Hepatocyte (in vitro differentiated cells): ENCODE results near the gene PRKACB. TPM values are rescaled to one million over a fixed set of nuclear protein-coding genes. Genes with fewer than 3 reads are reported as not detected.
A peak's percentile ranks its signal among the peaks of the same experiment; 100 is the strongest.

Experiments used
- DNase-seq: peaks from one replicate; pipeline ENCODE4 v3.0.0-alpha.2; 2016; ENCODE audit warnings: low spot score
- H2AFZ ChIP-seq: fragments of 200-600 bp; sonication (generic); 2 replicates; pipeline ENCODE4 v1.6.0; 2016; ENCODE audit warnings: antibody characterized with exemption, mild to moderate bottlenecking
- H3K27ac ChIP-seq: fragments of 200-600 bp; sonication (generic); 2 replicates; pipeline ENCODE4 v1.5.1; 2016; ENCODE audit warnings: mild to moderate bottlenecking
- H3K27me3 ChIP-seq: fragments of 200-600 bp; sonication (generic); 2 replicates; pipeline ENCODE4 v1.6.1; 2016
- H3K36me3 ChIP-seq: fragments of 200-600 bp; sonication (generic); replicated peaks from 2 replicates; pipeline ENCODE4 v1.5.1; 2016; ENCODE audit warnings: low read depth; ENCODE audit not compliant: insufficient read depth
- H3K4me1 ChIP-seq: fragments of 200-600 bp; sonication (generic); 2 replicates; pipeline ENCODE4 v1.5.1; 2016; ENCODE audit warnings: mild to moderate bottlenecking, moderate library complexity; ENCODE audit not compliant: insufficient read depth
- H3K4me2 ChIP-seq: fragments of 200-600 bp; sonication (generic); 2 replicates; pipeline ENCODE4 v1.6.0; 2016
- H3K4me3 ChIP-seq: fragments of 200-600 bp; sonication (generic); 2 replicates; pipeline ENCODE4 v1.5.1; 2016; ENCODE audit warnings: mild to moderate bottlenecking
- H3K79me2 ChIP-seq: fragments of 200-600 bp; sonication (generic); 2 replicates; pipeline ENCODE4 v1.6.0; 2017; ENCODE audit warnings: mild to moderate bottlenecking
- H3K9me2 ChIP-seq: fragments of 200-600 bp; sonication (generic); replicated peaks from 2 replicates; pipeline ENCODE4 v1.6.0; 2017; ENCODE audit warnings: mild to moderate bottlenecking; ENCODE audit not compliant: insufficient read depth
- H3K9me3 ChIP-seq: fragments of 200-600 bp; sonication (generic); 2 replicates; pipeline ENCODE4 v1.5.1; 2016; ENCODE audit warnings: low read depth, mild to moderate bottlenecking
- H4K20me1 ChIP-seq: fragments of 200-600 bp; sonication (generic); 2 replicates; pipeline ENCODE4 v1.6.0; 2016; ENCODE audit warnings: mild to moderate bottlenecking; ENCODE audit not compliant: insufficient read depth, poor library complexity, severe bottlenecking
- CTCF ChIP-seq: fragments of 200-600 bp; sonication (generic); IDR thresholded peaks from 2 replicates; pipeline ENCODE4 v1.5.1; 2016; ENCODE audit warnings: antibody characterized with exemption, mild to moderate bottlenecking; ENCODE audit not compliant: poor library complexity
- EZH2 ChIP-seq: fragments of 200-600 bp; sonication (generic); IDR thresholded peaks from 2 replicates; pipeline ENCODE4 v1.6.1; 2016; ENCODE audit warnings: antibody characterized with exemption, mild to moderate bottlenecking, borderline replicate concordance
- EZH2phosphoT487 ChIP-seq: fragments of 200-600 bp; sonication (generic); IDR thresholded peaks from one replicate; pipeline ENCODE4 v1.6.1; 2018; ENCODE audit warnings: antibody characterized with exemption, mild to moderate bottlenecking, low read depth, moderate library complexity; ENCODE audit not compliant: unreplicated experiment, severe bottlenecking
- WGBS: methylation state at CpG from one replicate; pipeline ENCODE4 v1.1.6; 2016; ENCODE audit warnings: low lambda C conversion rate; ENCODE audit errors: missing lambda C conversion rate; 5-methylcytosine and 5-hydroxymethylcytosine counted together
- polyA plus RNA-seq: library from polyadenylated mRNA; unstranded; fragments of >200 nt; fragmentation: Nextera tagmentation; extraction: Ambion mirVana; gene quantifications from 2 replicates; pipeline ENCODE4 v1.2.1, GENCODE V29; 2016
- total RNA-seq: library from RNA; depleted of rRNA; stranded (reverse); fragments of >200 nt; gene quantifications from 2 replicates; pipeline ENCODE4 v1.2.3, GENCODE V29; 2014

The PRKACB gene
- total and polyA plus RNA-seq, 2 experiments from 2014 or later, result 14.0 to 29.5 TPM

- Histone ChIP-seq H3K4me1 (no peaks in the 10 kb centered on the region), H3K9me3 (no peaks in the 10 kb centered on the region), H3K27ac (no peak overlapping the region), H3K4me2 (no peak overlapping the region), H3K9me2 (no peaks in the 10 kb centered on the region), H3K27me3 (no peaks in the 10 kb centered on the region), H2AFZ (no peak overlapping the region), H3K36me3 (no peaks in the 10 kb centered on the region), H3K4me3 (no peak overlapping the region), H3K79me2 (no peaks in the 10 kb centered on the region), H4K20me1 (no peaks in the 10 kb centered on the region)
- peak; percentile 28 for DNase-seq
- TF ChIP-seq EZH2, result no peak
- no peak for TF ChIP-seq EZH2phosphoT487
- no peak for TF ChIP-seq CTCF
- 63% methylated on average over 4 of the region's 4 CpGs for WGBS
Measured at GRCh38 chr1:84253891-84254290, 109.8 kb downstream of the PRKACB start.

- H4K20me1 ChIP-seq, result no peaks in the 10 kb centered on the region
- H3K9me2 ChIP-seq, result no peaks in the 10 kb centered on the region
- H3K9me3 ChIP-seq, result no peaks in the 10 kb centered on the region
- WGBS, result 90% methylated on average over 2 of the region's 2 CpGs
- no peak overlapping the region for H2AFZ ChIP-seq
- no peaks in the 10 kb centered on the region for H3K36me3 ChIP-seq
- no peaks in the 10 kb centered on the region for H3K27me3 ChIP-seq
- no peaks in the 10 kb centered on the region for H3K79me2 ChIP-seq
- DNase-seq, result no peak
- no peak for TF ChIP-seq EZH2
- no peak for TF ChIP-seq CTCF
- TF ChIP-seq EZH2phosphoT487, result no peak
- no peak overlapping the region for H3K4me2 ChIP-seq
- no peak overlapping the region for H3K27ac ChIP-seq
- no peaks in the 10 kb centered on the region for H3K4me1 ChIP-seq
- H3K4me3 ChIP-seq, result no peak overlapping the region
Measured at GRCh38 chr1:84254703-84255238, 110.7 kb downstream of the PRKACB start.

GRCh38 chr1:84255582-84255981, 111.5 kb downstream of the PRKACB start:
- Histone ChIP-seq H3K79me2 (no peaks in the 10 kb centered on the region), H3K27me3 (no peaks in the 10 kb centered on the region), H3K4me2 (no peak overlapping the region), H2AFZ (no peak overlapping the region), H4K20me1 (no peaks in the 10 kb centered on the region), H3K4me1 (peaks cover 6% of the 10 kb centered on the region), H3K27ac (no peak overlapping the region), H3K9me3 (no peaks in the 10 kb centered on the region), H3K9me2 (no peaks in the 10 kb centered on the region), H3K4me3 (no peak overlapping the region), H3K36me3 (no peaks in the 10 kb centered on the region)
- no peak for TF ChIP-seq EZH2phosphoT487
- no peak for TF ChIP-seq EZH2
- TF ChIP-seq CTCF, result no peak
- DNase-seq, result no peak

- 81% methylated on average over 2 of the region's 2 CpGs for WGBS
- Histone ChIP-seq H4K20me1 (no peaks in the 10 kb centered on the region), H3K9me2 (no peaks in the 10 kb centered on the region), H3K4me2 (no peak overlapping the region), H3K4me1 (peaks cover 13% of the 10 kb centered on the region), H2AFZ (no peak overlapping the region), H3K27ac (no peak overlapping the region), H3K79me2 (no peaks in the 10 kb centered on the region), H3K4me3 (no peak overlapping the region), H3K36me3 (no peaks in the 10 kb centered on the region), H3K27me3 (no peaks in the 10 kb centered on the region), H3K9me3 (no peaks in the 10 kb centered on the region)
- no peak for TF ChIP-seq EZH2
- TF ChIP-seq CTCF, result no peak
- no peak for TF ChIP-seq EZH2phosphoT487
- DNase-seq, result no peak
Measured at GRCh38 chr1:84257617-84258016, 113.5 kb downstream of the PRKACB start.
